GM10248 (cell line): Measurements from ENCODE around the gene TRNT1.

Experiments used
- CTCF ChIA-PET: fragments of 300-600 bp; sonication (Branson Sonifier 250); formaldehyde crosslinking; extraction: SDS; loops from one replicate; lab custom pipeline; 2021; ENCODE audit warnings: antibody characterized with exemption; lab: Yijun Ruan, JAX
- POLR2A ChIA-PET: fragments of 350-650 bp; sonication (Branson Sonifier 250); formaldehyde crosslinking; extraction: SDS; loops from one replicate; lab custom pipeline; 2020; ENCODE audit warnings: antibody characterized with exemption; lab: Yijun Ruan, JAX
- DNase-seq: peaks from one replicate; pipeline ENCODE4 v3.0.0; 2012; ENCODE audit errors: extremely low spot score
- TF ChIP-seq, protein P1 (sequence below): IDR thresholded peaks from 2 replicates; pipeline ENCODE4 v1.5.1; 2012; ENCODE audit warnings: mild to moderate bottlenecking, low read depth; ENCODE audit errors: extremely low read depth, missing control alignments, control extremely low read depth

TRNT1 gene

DNA sequence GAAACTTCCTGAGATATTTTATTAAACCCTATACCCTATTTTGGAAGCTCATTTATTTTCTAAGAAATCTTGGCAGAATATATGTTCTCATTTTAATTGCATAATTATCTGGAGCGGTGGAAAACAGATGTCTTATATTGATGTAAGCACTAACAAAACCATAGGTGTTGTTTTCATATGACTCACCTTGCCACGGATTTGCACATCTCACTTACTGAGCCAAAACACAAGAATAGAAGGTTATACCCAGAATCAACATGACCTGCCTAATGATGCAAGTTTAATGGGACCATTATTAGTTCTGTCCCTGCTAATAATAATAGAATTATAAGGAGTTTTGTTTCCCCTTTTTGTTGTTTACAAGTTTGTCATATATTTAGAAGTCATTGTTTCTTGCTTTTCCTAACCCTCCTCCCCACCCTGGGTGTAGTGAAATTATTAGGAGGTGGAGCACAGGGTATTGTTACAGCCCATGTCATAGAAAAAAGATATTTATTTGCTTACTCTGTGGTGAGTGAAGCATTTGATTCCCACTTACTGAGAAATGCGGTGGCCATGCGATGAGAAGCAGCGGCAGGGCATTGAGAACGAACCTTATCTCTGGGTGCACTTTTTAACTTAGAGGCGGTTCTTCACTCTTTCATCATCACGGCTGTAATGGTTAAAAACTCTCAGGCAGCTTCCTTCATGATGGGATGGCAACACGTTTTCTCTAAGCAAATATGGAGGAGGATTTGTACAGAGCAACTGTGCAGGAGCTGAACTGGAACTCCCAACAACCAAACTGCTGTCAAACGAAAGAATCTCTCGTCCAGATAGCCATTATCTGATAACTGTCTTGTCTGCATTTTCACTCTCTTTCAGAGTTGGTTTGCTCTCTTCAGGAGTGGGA, 17.1 kb upstream of the TRNT1 start:
- no peak for DNase-seq
- POLR2A ChIA-PET: interaction anchor here (0.6 kb wide), 1 partner anchor 1383 kb away, joined by 3 read pairs; the partner anchor contains the start of gene ITPR1
- CTCF ChIA-PET: interaction anchor here (0.9 kb wide), 1 partner anchor 21 kb away, joined by 3 read pairs; no protein-coding TSS in a partner anchor
- TF ChIP-seq, protein P1, sequence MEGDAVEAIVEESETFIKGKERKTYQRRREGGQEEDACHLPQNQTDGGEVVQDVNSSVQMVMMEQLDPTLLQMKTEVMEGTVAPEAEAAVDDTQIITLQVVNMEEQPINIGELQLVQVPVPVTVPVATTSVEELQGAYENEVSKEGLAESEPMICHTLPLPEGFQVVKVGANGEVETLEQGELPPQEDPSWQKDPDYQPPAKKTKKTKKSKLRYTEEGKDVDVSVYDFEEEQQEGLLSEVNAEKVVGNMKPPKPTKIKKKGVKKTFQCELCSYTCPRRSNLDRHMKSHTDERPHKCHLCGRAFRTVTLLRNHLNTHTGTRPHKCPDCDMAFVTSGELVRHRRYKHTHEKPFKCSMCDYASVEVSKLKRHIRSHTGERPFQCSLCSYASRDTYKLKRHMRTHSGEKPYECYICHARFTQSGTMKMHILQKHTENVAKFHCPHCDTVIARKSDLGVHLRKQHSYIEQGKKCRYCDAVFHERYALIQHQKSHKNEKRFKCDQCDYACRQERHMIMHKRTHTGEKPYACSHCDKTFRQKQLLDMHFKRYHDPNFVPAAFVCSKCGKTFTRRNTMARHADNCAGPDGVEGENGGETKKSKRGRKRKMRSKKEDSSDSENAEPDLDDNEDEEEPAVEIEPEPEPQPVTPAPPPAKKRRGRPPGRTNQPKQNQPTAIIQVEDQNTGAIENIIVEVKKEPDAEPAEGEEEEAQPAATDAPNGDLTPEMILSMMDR: no peak

- POLR2A ChIA-PET: no interaction called here
Measured at GRCh38 chr3:3110299-3110630, 16.5 kb upstream of the TRNT1 start, which contains the start of gene IL5RA. Gene IL5RA, minus strand, starts transcription at chr3:3110374. Its CDS starts 5,390 bp downstream, at chr3:3104984.

GRCh38 chr3:3110749-3111361, 15.9 kb upstream of the TRNT1 start:
- POLR2A ChIA-PET: no interaction called here
- TF ChIP-seq, protein P1: no peak
- CTCF ChIA-PET: no interaction called here
- no peak for DNase-seq

More at GRCh38 chr3:3110299-3110630, 16.5 kb upstream of the TRNT1 start, which contains the start of gene IL5RA:
- CTCF ChIA-PET: no interaction called here
- DNase-seq: no peak
- TF ChIP-seq, protein P1: no peak

DNA sequence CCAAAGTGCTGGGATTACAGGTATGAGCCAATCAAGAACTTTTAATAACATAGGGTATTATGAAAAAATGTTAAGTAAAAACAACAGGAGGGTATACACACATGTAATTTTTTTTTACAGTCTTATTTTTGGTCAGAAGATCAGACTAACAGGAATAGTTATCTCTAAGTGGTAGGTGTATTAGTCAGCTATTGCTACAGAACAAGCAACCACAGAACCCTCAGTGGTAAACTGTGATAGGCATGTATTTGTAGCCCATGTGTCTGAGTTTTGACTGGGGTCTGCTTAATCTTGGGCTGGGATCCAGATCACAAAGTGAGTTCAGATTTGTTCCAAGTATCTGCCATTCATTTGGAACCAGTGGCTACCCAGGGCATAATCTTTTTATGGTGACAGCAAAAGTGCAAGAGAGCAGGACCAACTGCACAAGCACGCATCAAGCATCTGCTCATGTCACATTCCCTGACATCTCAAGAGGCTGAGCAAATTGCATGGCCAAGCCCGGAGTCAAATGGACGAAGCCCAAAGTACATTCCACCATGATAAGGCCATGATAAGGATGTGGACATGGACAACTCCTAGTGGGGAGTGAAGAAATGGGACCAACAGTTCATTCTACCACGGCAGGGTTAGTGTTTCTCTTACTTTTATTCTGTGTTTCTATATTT, 13.6 kb upstream of the TRNT1 start:
- TF ChIP-seq, protein P1: no peak
- ChIA-PET CTCF (no interaction called here), POLR2A (no interaction called here)
- no peak for DNase-seq

- ChIA-PET POLR2A (no interaction called here), CTCF (interaction anchor here (1.9 kb wide), 1 partner anchor 17 kb away, joined by 5 read pairs; no protein-coding TSS in a partner anchor)
- DNase-seq: no peak
- TF ChIP-seq, protein P1: no peak
Measured at GRCh38 chr3:3117651-3118050, 9.1 kb upstream of the TRNT1 start.

- ChIA-PET POLR2A (no interaction called here), CTCF (no interaction called here)
- no peak for DNase-seq
- TF ChIP-seq, protein P1: no peak
Measured at GRCh38 chr3:3119393-3119851, 7.3 kb upstream of the TRNT1 start.
